ENCODE data around the gene OR2G6.
"Not testable (repeated sequence)": the region's sequence is repeated elsewhere in the genome, so short reads cannot be mapped to it uniquely, and the experiment has no call there.

DNA sequence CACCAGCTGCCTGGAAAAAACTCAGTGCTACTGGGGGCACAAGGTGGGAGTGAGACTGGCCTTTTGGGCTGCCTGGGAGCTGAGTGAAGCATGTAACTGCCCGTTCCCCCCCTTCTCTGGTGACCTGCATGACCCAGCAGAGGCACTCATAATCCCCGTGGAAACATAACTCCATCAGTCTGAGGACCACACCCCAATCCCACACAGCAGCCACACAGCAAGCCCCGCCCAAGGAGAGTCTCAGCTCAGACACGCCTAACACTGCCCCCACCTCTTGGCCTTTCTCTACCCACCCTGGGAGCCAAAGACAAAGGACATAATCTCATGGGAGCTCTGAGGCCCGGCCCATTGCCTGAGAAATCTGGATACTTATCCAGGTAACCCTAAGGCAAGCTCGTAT, 43.2 kb downstream of the OR2G6 start:
- TF ChIP-seq, protein P1, sequence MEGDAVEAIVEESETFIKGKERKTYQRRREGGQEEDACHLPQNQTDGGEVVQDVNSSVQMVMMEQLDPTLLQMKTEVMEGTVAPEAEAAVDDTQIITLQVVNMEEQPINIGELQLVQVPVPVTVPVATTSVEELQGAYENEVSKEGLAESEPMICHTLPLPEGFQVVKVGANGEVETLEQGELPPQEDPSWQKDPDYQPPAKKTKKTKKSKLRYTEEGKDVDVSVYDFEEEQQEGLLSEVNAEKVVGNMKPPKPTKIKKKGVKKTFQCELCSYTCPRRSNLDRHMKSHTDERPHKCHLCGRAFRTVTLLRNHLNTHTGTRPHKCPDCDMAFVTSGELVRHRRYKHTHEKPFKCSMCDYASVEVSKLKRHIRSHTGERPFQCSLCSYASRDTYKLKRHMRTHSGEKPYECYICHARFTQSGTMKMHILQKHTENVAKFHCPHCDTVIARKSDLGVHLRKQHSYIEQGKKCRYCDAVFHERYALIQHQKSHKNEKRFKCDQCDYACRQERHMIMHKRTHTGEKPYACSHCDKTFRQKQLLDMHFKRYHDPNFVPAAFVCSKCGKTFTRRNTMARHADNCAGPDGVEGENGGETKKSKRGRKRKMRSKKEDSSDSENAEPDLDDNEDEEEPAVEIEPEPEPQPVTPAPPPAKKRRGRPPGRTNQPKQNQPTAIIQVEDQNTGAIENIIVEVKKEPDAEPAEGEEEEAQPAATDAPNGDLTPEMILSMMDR (IDR thresholded peaks at IDR 0.05) = not testable (repeated sequence)
- not testable (repeated sequence) for TF ChIP-seq POLR2AphosphoS5, EP300 (IDR thresholded peaks at IDR 0.05)
